GOT3 (cell line): ENCODE results near the gene ZNF202.
A peak's percentile ranks its signal among the peaks of the same experiment; 100 is the strongest.
"Not testable (repeated sequence)": the region's sequence is repeated elsewhere in the genome, so short reads cannot be mapped to it uniquely, and the experiment has no call there.

Source experiments
- DNase-seq: peaks from one replicate; lab custom pipeline; 2025; ENCODE audit warnings: mixed read lengths; lab: John Stamatoyannopoulos, UW

ZNF202 gene

GRCh38 chr11:123741159-123742030 is at the start of gene ZNF202:
TSS of gene ZNF202 (minus strand) at chr11:123741660. CDS start at chr11:123730888, 10,772 bp downstream.
- DNase-seq = peak; percentile 45

- no peak for DNase-seq
These were observed 42.1 kb upstream of the ZNF202 start for GRCh38 chr11:123783536-123783935.

- DNase-seq = no peak
These were observed 37.1 kb upstream of the ZNF202 start for GRCh38 chr11:123778511-123778910.

GRCh38 chr11:123775715-123776549 is 34.5 kb upstream of the ZNF202 start:
- DNase-seq = no peak

GRCh38 chr11:123775289-123775688 is 33.8 kb upstream of the ZNF202 start:
- no peak for DNase-seq

- no peak for DNase-seq
These were observed 32.5 kb upstream of the ZNF202 start for GRCh38 chr11:123773959-123774358.

- DNase-seq = no peak
These were observed 31.6 kb upstream of the ZNF202 start for GRCh38 chr11:123773026-123773425.

- DNase-seq = no peak
These were observed 30.2 kb upstream of the ZNF202 start for GRCh38 chr11:123771664-123772063.

- no peak for DNase-seq
These were observed 29.3 kb upstream of the ZNF202 start for GRCh38 chr11:123770712-123771111.

- DNase-seq = no peak
These were observed 24.1 kb upstream of the ZNF202 start for GRCh38 chr11:123765601-123766000.

- no peak for DNase-seq
These were observed 21.0 kb upstream of the ZNF202 start for GRCh38 chr11:123762422-123762821.

GRCh38 chr11:123760894-123761293 is 19.4 kb upstream of the ZNF202 start:
- no peak for DNase-seq

- DNase-seq = no peak
These were observed 16.5 kb upstream of the ZNF202 start for GRCh38 chr11:123757976-123758375.

GRCh38 chr11:123755813-123756212 is 14.4 kb upstream of the ZNF202 start:
- no peak for DNase-seq

- DNase-seq = no peak
These were observed 13.9 kb upstream of the ZNF202 start for GRCh38 chr11:123755344-123755743.

GRCh38 chr11:123754101-123754568 is 12.7 kb upstream of the ZNF202 start, which contains the start of gene OR6X1:
TSS of gene OR6X1 (minus strand) at chr11:123754518. CDS start at chr11:123754518, 0 bp downstream.
- DNase-seq = no peak

GRCh38 chr11:123753110-123753509 is 11.7 kb upstream of the ZNF202 start:
- DNase-seq = no peak

GRCh38 chr11:123751781-123752180 is 10.3 kb upstream of the ZNF202 start:
- DNase-seq = no peak

- DNase-seq = not testable (repeated sequence)
These were observed 6.9 kb upstream of the ZNF202 start for GRCh38 chr11:123748349-123748748.

GRCh38 chr11:123745764-123746451 is 4.4 kb upstream of the ZNF202 start:
- DNase-seq = no peak

- no peak for DNase-seq
These were observed 1.3 kb upstream of the ZNF202 start for GRCh38 chr11:123742724-123743120.
